Measurements from ENCODE around the gene ARHGAP42. TPM values are rescaled to one million over a fixed set of nuclear protein-coding genes. Genes with fewer than 3 reads are reported as not detected.

Gene ARHGAP42
- total and polyA plus RNA-seq, 4 donors = 15.6 to 37.7 (median 30.5) TPM

GRCh38 chr11:100867606-100868005, 180.5 kb downstream of the ARHGAP42 start:
- 32% methylated on average over 2 of the region's 2 CpGs for WGBS (ENCODE audit: insufficient coverage)

GRCh38 chr11:100869328-100869727, 182.2 kb downstream of the ARHGAP42 start:
- Histone ChIP-seq H3K27me3 (ENCODE audit: control insufficient read depth, insufficient read depth, low read length) (no peaks in the 10 kb centered on the region), H3K4me1 (ENCODE audit: control insufficient read depth, insufficient read depth, low read length) (no peaks in the 10 kb centered on the region), H3K9me3 (ENCODE audit: control insufficient read depth, insufficient read depth, low read length) (peaks cover 1% of the 10 kb centered on the region), H3K4me3 (ENCODE audit: low read depth, low read length) (no peak overlapping the region), H3K36me3 (ENCODE audit: control insufficient read depth, insufficient read depth, low read length) (no peaks in the 10 kb centered on the region), H3K27ac (ENCODE audit: low read depth, low read length) (no peak overlapping the region)
- WGBS (ENCODE audit: insufficient coverage) = no CpG with 5 or more reads among the region's 1 CpG
- no peak for DNase-seq (ENCODE audit: low read depth in 4 of 6, low spot score in 6 of 6)

More at GRCh38 chr11:100867606-100868005, 180.5 kb downstream of the ARHGAP42 start:
- Histone ChIP-seq H3K27me3 (ENCODE audit: control insufficient read depth, insufficient read depth, low read length) (no peaks in the 10 kb centered on the region), H3K4me1 (ENCODE audit: control insufficient read depth, insufficient read depth, low read length) (no peaks in the 10 kb centered on the region), H3K9me3 (ENCODE audit: control insufficient read depth, insufficient read depth, low read length) (peaks cover 1% of the 10 kb centered on the region), H3K4me3 (ENCODE audit: low read depth, low read length) (no peak overlapping the region), H3K36me3 (ENCODE audit: control insufficient read depth, insufficient read depth, low read length) (no peaks in the 10 kb centered on the region), H3K27ac (ENCODE audit: low read depth, low read length) (no peak overlapping the region)
- no peak for DNase-seq (ENCODE audit: low read depth in 4 of 6, low spot score in 6 of 6)

- Histone ChIP-seq H3K27me3 (ENCODE audit: control insufficient read depth, insufficient read depth, low read length) (no peaks in the 10 kb centered on the region), H3K4me1 (ENCODE audit: control insufficient read depth, insufficient read depth, low read length) (no peaks in the 10 kb centered on the region), H3K9me3 (ENCODE audit: control insufficient read depth, insufficient read depth, low read length) (peaks cover 1% of the 10 kb centered on the region), H3K27ac (ENCODE audit: low read depth, low read length) (no peak overlapping the region), H3K4me3 (ENCODE audit: low read depth, low read length) (no peak overlapping the region), H3K36me3 (ENCODE audit: control insufficient read depth, insufficient read depth, low read length) (no peaks in the 10 kb centered on the region)
- WGBS (ENCODE audit: insufficient coverage) = no CpG with 5 or more reads among the region's 4 CpGs
- no peak for DNase-seq (ENCODE audit: low read depth in 4 of 6, low spot score in 6 of 6)
Measured at GRCh38 chr11:100870138-100870537, 183.1 kb downstream of the ARHGAP42 start.

GRCh38 chr11:100872951-100873740, 186.1 kb downstream of the ARHGAP42 start:
- no peaks in the 10 kb centered on the region for H3K36me3 ChIP-seq (ENCODE audit: control insufficient read depth, insufficient read depth, low read length)
- no CpG with 5 or more reads among the region's 3 CpGs for WGBS (ENCODE audit: insufficient coverage)
- H3K4me3 ChIP-seq (ENCODE audit: low read depth, low read length) = no peak overlapping the region
- no peaks in the 10 kb centered on the region for H3K9me3 ChIP-seq (ENCODE audit: control insufficient read depth, insufficient read depth, low read length)
- H3K27me3 ChIP-seq (ENCODE audit: control insufficient read depth, insufficient read depth, low read length) = no peaks in the 10 kb centered on the region
- H3K4me1 ChIP-seq (ENCODE audit: control insufficient read depth, insufficient read depth, low read length) = no peaks in the 10 kb centered on the region
- DNase-seq (ENCODE audit: low read depth in 4 of 6, low spot score in 6 of 6) = peak in 1 of 6 donors; percentile 54
- H3K27ac ChIP-seq (ENCODE audit: low read depth, low read length) = no peak overlapping the region

- Histone ChIP-seq H3K27me3 (ENCODE audit: control insufficient read depth, insufficient read depth, low read length) (no peaks in the 10 kb centered on the region), H3K27ac (ENCODE audit: low read depth, low read length) (no peak overlapping the region), H3K9me3 (ENCODE audit: control insufficient read depth, insufficient read depth, low read length) (no peaks in the 10 kb centered on the region), H3K4me3 (ENCODE audit: low read depth, low read length) (no peak overlapping the region), H3K4me1 (ENCODE audit: control insufficient read depth, insufficient read depth, low read length) (no peaks in the 10 kb centered on the region), H3K36me3 (ENCODE audit: control insufficient read depth, insufficient read depth, low read length) (no peaks in the 10 kb centered on the region)
- WGBS (ENCODE audit: insufficient coverage) = 78% methylated on average over 3 of the region's 4 CpGs
- no peak for DNase-seq (ENCODE audit: low read depth in 4 of 6, low spot score in 6 of 6)
Measured at GRCh38 chr11:100874203-100874602, 187.1 kb downstream of the ARHGAP42 start.

GRCh38 chr11:100875521-100875869, 188.4 kb downstream of the ARHGAP42 start:
- no peak for DNase-seq (ENCODE audit: low read depth in 4 of 6, low spot score in 6 of 6)
- Histone ChIP-seq H3K36me3 (ENCODE audit: control insufficient read depth, insufficient read depth, low read length) (no peaks in the 10 kb centered on the region), H3K4me3 (ENCODE audit: low read depth, low read length) (no peak overlapping the region), H3K27ac (ENCODE audit: low read depth, low read length) (no peak overlapping the region), H3K27me3 (ENCODE audit: control insufficient read depth, insufficient read depth, low read length) (no peaks in the 10 kb centered on the region), H3K4me1 (ENCODE audit: control insufficient read depth, insufficient read depth, low read length) (no peaks in the 10 kb centered on the region), H3K9me3 (ENCODE audit: control insufficient read depth, insufficient read depth, low read length) (no peaks in the 10 kb centered on the region)
- 97% methylated on average over 5 of the region's 8 CpGs for WGBS (ENCODE audit: insufficient coverage)

GRCh38 chr11:100876815-100877520, 189.9 kb downstream of the ARHGAP42 start:
- H3K27me3 ChIP-seq (ENCODE audit: control insufficient read depth, insufficient read depth, low read length) = no peaks in the 10 kb centered on the region
- DNase-seq (ENCODE audit: low read depth in 4 of 6, low spot score in 6 of 6) = peak in 2 of 6 donors; percentile 27 to 51
- H3K27ac ChIP-seq (ENCODE audit: low read depth, low read length) = peak overlapping the region; percentile 17
- WGBS (ENCODE audit: insufficient coverage) = no CpG with 5 or more reads among the region's 3 CpGs
- no peaks in the 10 kb centered on the region for H3K36me3 ChIP-seq (ENCODE audit: control insufficient read depth, insufficient read depth, low read length)
- no peaks in the 10 kb centered on the region for H3K9me3 ChIP-seq (ENCODE audit: control insufficient read depth, insufficient read depth, low read length)
- H3K4me1 ChIP-seq (ENCODE audit: control insufficient read depth, insufficient read depth, low read length) = no peaks in the 10 kb centered on the region
- no peak overlapping the region for H3K4me3 ChIP-seq (ENCODE audit: low read depth, low read length)

- H3K4me3 ChIP-seq (ENCODE audit: low read depth, low read length) = no peak overlapping the region
- no peaks in the 10 kb centered on the region for H3K27me3 ChIP-seq (ENCODE audit: control insufficient read depth, insufficient read depth, low read length)
- no CpG with 5 or more reads among the region's 2 CpGs for WGBS (ENCODE audit: insufficient coverage)
- H3K9me3 ChIP-seq (ENCODE audit: control insufficient read depth, insufficient read depth, low read length) = no peaks in the 10 kb centered on the region
- no peaks in the 10 kb centered on the region for H3K36me3 ChIP-seq (ENCODE audit: control insufficient read depth, insufficient read depth, low read length)
- H3K27ac ChIP-seq (ENCODE audit: low read depth, low read length) = no peak overlapping the region
- H3K4me1 ChIP-seq (ENCODE audit: control insufficient read depth, insufficient read depth, low read length) = no peaks in the 10 kb centered on the region
- DNase-seq (ENCODE audit: low read depth in 4 of 6, low spot score in 6 of 6) = no peak
Measured at GRCh38 chr11:100878474-100878873, 191.4 kb downstream of the ARHGAP42 start.

- H3K27me3 ChIP-seq (ENCODE audit: control insufficient read depth, insufficient read depth, low read length) = no peaks in the 10 kb centered on the region
- H3K4me1 ChIP-seq (ENCODE audit: control insufficient read depth, insufficient read depth, low read length) = no peaks in the 10 kb centered on the region
- no peak for DNase-seq (ENCODE audit: low read depth in 4 of 6, low spot score in 6 of 6)
- WGBS (ENCODE audit: insufficient coverage) = no CpG with 5 or more reads among the region's 1 CpG
- H3K36me3 ChIP-seq (ENCODE audit: control insufficient read depth, insufficient read depth, low read length) = no peaks in the 10 kb centered on the region
- H3K4me3 ChIP-seq (ENCODE audit: low read depth, low read length) = no peak overlapping the region
- no peaks in the 10 kb centered on the region for H3K9me3 ChIP-seq (ENCODE audit: control insufficient read depth, insufficient read depth, low read length)
- no peak overlapping the region for H3K27ac ChIP-seq (ENCODE audit: low read depth, low read length)
Measured at GRCh38 chr11:100882957-100883356, 195.9 kb downstream of the ARHGAP42 start.

GRCh38 chr11:100883830-100884229, 196.7 kb downstream of the ARHGAP42 start:
- Histone ChIP-seq H3K4me1 (ENCODE audit: control insufficient read depth, insufficient read depth, low read length) (no peaks in the 10 kb centered on the region), H3K9me3 (ENCODE audit: control insufficient read depth, insufficient read depth, low read length) (no peaks in the 10 kb centered on the region), H3K36me3 (ENCODE audit: control insufficient read depth, insufficient read depth, low read length) (no peaks in the 10 kb centered on the region), H3K4me3 (ENCODE audit: low read depth, low read length) (no peak overlapping the region), H3K27ac (ENCODE audit: low read depth, low read length) (no peak overlapping the region), H3K27me3 (ENCODE audit: control insufficient read depth, insufficient read depth, low read length) (no peaks in the 10 kb centered on the region)
- no peak for DNase-seq (ENCODE audit: low read depth in 4 of 6, low spot score in 6 of 6)
- WGBS (ENCODE audit: insufficient coverage) = no CpG with 5 or more reads among the region's 1 CpG

Measured in spinal cord (tissue), 10 donors.